K562 (cell line): ENCODE measurements around the gene POLR3GL. TPM values are rescaled to one million over a fixed set of nuclear protein-coding genes. Genes with fewer than 3 reads are reported as not detected.
A peak's percentile ranks its signal among the peaks of the same experiment; 100 is the strongest.

ENCODE experiments used
- ELF4 ChIP-seq: fragments of 450-650 bp; formaldehyde crosslinking; IDR thresholded peaks from 2 replicates; pipeline ENCODE4 v1.4.0; 2022; ENCODE audit warnings: missing genetic modification characterization
- JUN ChIP-seq, 2 experiments: sonication (generic) in 1 of 2; formaldehyde crosslinking in 1 of 2; IDR thresholded peaks; 2 replicates each; pipeline versions ENCODE4 v1.6.1 to v1.8.0; 2012 to 2022; ENCODE audit warnings: borderline replicate concordance in 2 of 2, mild to moderate bottlenecking in 2 of 2, improper control_type of control experiment in 1 of 2, low read depth in 1 of 2, low read length in 1 of 2, missing genetic modification reagents in 1 of 2
- KDM1A ChIP-seq, 2 experiments: fragments of 450-650 bp; IDR thresholded peaks; 2 replicates each; pipeline ENCODE4 v1.6.1; 2016; ENCODE audit warnings: mild to moderate bottlenecking in 2 of 2
- KLF16 ChIP-seq: IDR thresholded peaks from 2 replicates; pipeline ENCODE4 v1.6.1; 2016; ENCODE audit warnings: antibody characterized with exemption
- MCM3 ChIP-seq: fragments of 450-650 bp; IDR thresholded peaks from 2 replicates; pipeline ENCODE4 v1.6.1; 2016
- NFATC3 ChIP-seq: fragments of 450-650 bp; IDR thresholded peaks from 2 replicates; pipeline ENCODE4 v1.6.1; 2017; ENCODE audit warnings: mild to moderate bottlenecking
- PHF8 ChIP-seq: fragments of 200-600 bp; sonication (generic); IDR thresholded peaks from 2 replicates; pipeline ENCODE4 v1.6.1; 2012; ENCODE audit warnings: mixed run types, mild to moderate bottlenecking, inconsistent platforms, low read length, moderate library complexity, borderline replicate concordance
- RHOXF2B ChIP-seq: fragments of 250-450 bp; sonication (Bioruptor Pico); conservative IDR thresholded peaks from 2 replicates; pipeline ENCODE4 v1.5.1; 2021
- SMAD4 ChIP-seq: fragments of 250-450 bp; sonication (Bioruptor Pico); conservative IDR thresholded peaks from 2 replicates; pipeline ENCODE4 v1.8.0; 2021; ENCODE audit warnings: inconsistent platforms, mild to moderate bottlenecking, moderate library complexity
- YY1 ChIP-seq, 3 experiments: IDR thresholded peaks; 2 replicates each; pipeline ENCODE4 v1.6.1; 2011; ENCODE audit warnings: low read length in 2 of 3, mild to moderate bottlenecking in 2 of 3, moderate library complexity in 2 of 3, borderline replicate concordance in 1 of 3, control low read depth in 1 of 3, low read depth in 1 of 3; ENCODE audit not compliant: insufficient read depth in 3 of 3, insufficient replicate concordance in 2 of 3, control insufficient read depth in 1 of 3, insufficient read length in 1 of 3; ENCODE audit errors: extremely low read depth in 1 of 3
- ZBTB1 ChIP-seq: sonication (generic); formaldehyde crosslinking; IDR thresholded peaks from 2 replicates; pipeline ENCODE4 v1.8.1; 2023; ENCODE audit warnings: missing genetic modification reagents, low read depth, mild to moderate bottlenecking, borderline replicate concordance
- ZNF134 ChIP-seq: fragments of 250-450 bp; sonication (Bioruptor Pico); conservative IDR thresholded peaks from 2 replicates; pipeline ENCODE4 v1.4.0; 2020
- ZNF695 ChIP-seq: fragments of 450-650 bp; formaldehyde crosslinking; IDR thresholded peaks from 2 replicates; pipeline ENCODE4 v1.4.0; 2020; ENCODE audit warnings: mild to moderate bottlenecking, moderate library complexity
- polyA plus RNA-seq, 8 experiments: library from polyadenylated mRNA; depleted of rRNA in 4 of 8; stranded (reverse) in 5 of 8; unstranded in 3 of 8; fragments of >200 nt; fragmentation: Nextera tagmentation in 2 of 8; fragmentation: Illumina TruSeq in 1 of 8; extraction: Ambion mirVana in 2 of 8; extraction: Trizol in 1 of 8; gene quantifications; 2 replicates each; pipeline versions ENCODE4 v1.2.1 to v1.2.3, GENCODE V29; 2011 to 2014; ENCODE audit warnings: inconsistent platforms in 1 of 8, missing spikeins in 1 of 8
- total RNA-seq, 7 experiments: library from RNA; depleted of rRNA in 6 of 7; stranded (reverse); fragments of >200 nt in 6 of 7; fragmentation: Illumina TruSeq in 2 of 7; extraction: Trizol in 2 of 7; gene quantifications; 2 replicates each; pipeline versions ENCODE4 v1.2.1 to v1.2.3, GENCODE V29; 2011 to 2021; ENCODE audit warnings: low replicate concordance in 1 of 7
- TF ChIP-seq, protein P1 (sequence below): fragments of 250-450 bp; sonication (Bioruptor Pico); IDR thresholded peaks from 2 replicates; pipeline ENCODE4 v1.5.0; 2021; ENCODE audit warnings: mild to moderate bottlenecking, borderline replicate concordance
- TF ChIP-seq, protein P2 (sequence below): fragments of 250-450 bp; sonication (Bioruptor Pico); IDR thresholded peaks from 2 replicates; pipeline ENCODE4 v1.5.0; 2021
- TF ChIP-seq, protein P3 (sequence below): IDR thresholded peaks from 2 replicates; pipeline ENCODE4 v1.6.1; 2014; ENCODE audit warnings: antibody characterized with exemption
- TF ChIP-seq, protein P4 (sequence below): fragments of 450-650 bp; IDR thresholded peaks from 2 replicates; pipeline ENCODE4 v1.7.0; 2016; ENCODE audit warnings: borderline replicate concordance
- TF ChIP-seq, protein P5 (sequence below): IDR thresholded peaks from 2 replicates; pipeline ENCODE4 v1.6.1; 2016; ENCODE audit warnings: missing genetic modification characterization, missing compliant biosample characterization

Gene POLR3GL
- total and polyA plus RNA-seq, 9 of the 15 experiments (the other 6 are each of a cell fraction or from before 2014, with no cell fraction given), result 14.6 to 48.4 (median 38.2) TPM

DNA sequence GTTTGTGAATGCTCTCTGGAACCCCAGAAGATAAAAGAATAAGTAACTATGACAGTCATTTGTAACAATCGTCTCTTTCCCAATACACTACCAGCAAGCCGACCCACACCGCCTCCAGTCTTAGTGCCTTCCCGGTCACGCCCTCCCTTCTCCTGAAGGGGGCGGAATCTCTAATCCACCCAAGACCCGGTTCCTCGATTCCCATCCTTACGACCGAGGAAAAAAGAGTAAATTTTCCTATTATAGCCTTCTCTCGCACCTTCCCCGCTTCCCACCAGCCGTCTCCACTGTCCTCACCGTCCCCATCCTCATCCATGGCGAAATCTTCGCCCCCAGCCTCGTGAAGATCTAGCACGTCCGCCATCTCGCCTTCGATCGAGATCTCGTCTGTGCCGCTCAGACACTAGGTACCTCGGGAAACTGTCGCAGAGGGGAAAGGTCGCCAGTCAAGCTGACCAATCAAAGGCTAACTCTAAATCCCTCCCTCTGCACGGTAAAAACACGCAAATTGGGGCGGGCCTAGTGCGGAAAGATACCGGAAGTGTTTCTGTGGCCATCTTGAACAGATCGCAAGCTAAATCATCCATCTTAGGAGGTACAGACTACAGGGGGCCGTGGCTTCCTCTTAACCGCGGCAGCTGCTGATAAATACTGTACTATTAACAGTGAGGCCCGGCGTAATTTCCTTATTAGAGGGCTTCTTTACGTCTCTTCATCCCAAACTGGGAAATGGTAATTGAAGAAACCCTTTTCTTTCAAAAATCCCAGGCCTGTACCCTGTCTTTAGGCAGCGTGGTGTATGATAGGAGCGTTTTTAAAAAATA is 37.2 kb upstream of the POLR3GL start, which contains the start of gene RBM8A (continued):
- TF ChIP-seq, protein P1, sequence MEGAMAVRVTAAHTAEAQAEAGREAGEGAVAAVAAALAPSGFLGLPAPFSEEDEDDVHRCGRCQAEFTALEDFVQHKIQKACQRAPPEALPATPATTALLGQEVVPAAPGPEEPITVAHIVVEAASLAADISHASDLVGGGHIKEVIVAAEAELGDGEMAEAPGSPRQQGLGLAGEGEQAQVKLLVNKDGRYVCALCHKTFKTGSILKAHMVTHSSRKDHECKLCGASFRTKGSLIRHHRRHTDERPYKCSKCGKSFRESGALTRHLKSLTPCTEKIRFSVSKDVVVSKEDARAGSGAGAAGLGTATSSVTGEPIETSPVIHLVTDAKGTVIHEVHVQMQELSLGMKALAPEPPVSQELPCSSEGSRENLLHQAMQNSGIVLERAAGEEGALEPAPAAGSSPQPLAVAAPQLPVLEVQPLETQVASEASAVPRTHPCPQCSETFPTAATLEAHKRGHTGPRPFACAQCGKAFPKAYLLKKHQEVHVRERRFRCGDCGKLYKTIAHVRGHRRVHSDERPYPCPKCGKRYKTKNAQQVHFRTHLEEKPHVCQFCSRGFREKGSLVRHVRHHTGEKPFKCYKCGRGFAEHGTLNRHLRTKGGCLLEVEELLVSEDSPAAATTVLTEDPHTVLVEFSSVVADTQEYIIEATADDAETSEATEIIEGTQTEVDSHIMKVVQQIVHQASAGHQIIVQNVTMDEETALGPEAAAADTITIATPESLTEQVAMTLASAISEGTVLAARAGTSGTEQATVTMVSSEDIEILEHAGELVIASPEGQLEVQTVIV, result no peak
- TF ChIP-seq, protein P2, sequence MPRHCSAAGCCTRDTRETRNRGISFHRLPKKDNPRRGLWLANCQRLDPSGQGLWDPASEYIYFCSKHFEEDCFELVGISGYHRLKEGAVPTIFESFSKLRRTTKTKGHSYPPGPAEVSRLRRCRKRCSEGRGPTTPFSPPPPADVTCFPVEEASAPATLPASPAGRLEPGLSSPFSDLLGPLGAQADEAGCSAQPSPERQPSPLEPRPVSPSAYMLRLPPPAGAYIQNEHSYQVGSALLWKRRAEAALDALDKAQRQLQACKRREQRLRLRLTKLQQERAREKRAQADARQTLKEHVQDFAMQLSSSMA (CRISPR knock-in tag), result peak; percentile 68; the same call in 1 of the 2 replicates
- no peak for TF ChIP-seq ZNF695 (CRISPR knock-in tag)
- TF ChIP-seq RHOXF2B (CRISPR knock-in tag), result no peak
- TF ChIP-seq JUN (IDR thresholded peaks at IDR 0.05; ENCODE audit: borderline replicate concordance, low read depth, low read length), result no peak
- no peak for TF ChIP-seq JUN (CRISPR knock-in tag; IDR thresholded peaks at IDR 0.05; ENCODE audit: borderline replicate concordance)
- TF ChIP-seq, protein P3, sequence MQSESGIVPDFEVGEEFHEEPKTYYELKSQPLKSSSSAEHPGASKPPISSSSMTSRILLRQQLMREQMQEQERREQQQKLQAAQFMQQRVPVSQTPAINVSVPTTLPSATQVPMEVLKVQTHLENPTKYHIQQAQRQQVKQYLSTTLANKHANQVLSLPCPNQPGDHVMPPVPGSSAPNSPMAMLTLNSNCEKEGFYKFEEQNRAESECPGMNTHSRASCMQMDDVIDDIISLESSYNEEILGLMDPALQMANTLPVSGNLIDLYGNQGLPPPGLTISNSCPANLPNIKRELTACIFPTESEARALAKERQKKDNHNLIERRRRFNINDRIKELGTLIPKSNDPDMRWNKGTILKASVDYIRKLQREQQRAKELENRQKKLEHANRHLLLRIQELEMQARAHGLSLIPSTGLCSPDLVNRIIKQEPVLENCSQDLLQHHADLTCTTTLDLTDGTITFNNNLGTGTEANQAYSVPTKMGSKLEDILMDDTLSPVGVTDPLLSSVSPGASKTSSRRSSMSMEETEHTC, result no peak
- TF ChIP-seq PHF8, result peak; percentile 98
- TF ChIP-seq ELF4, result peak; percentile 81
- no peak for TF ChIP-seq MCM3
- TF ChIP-seq KLF16, result no peak
- TF ChIP-seq, protein P4, sequence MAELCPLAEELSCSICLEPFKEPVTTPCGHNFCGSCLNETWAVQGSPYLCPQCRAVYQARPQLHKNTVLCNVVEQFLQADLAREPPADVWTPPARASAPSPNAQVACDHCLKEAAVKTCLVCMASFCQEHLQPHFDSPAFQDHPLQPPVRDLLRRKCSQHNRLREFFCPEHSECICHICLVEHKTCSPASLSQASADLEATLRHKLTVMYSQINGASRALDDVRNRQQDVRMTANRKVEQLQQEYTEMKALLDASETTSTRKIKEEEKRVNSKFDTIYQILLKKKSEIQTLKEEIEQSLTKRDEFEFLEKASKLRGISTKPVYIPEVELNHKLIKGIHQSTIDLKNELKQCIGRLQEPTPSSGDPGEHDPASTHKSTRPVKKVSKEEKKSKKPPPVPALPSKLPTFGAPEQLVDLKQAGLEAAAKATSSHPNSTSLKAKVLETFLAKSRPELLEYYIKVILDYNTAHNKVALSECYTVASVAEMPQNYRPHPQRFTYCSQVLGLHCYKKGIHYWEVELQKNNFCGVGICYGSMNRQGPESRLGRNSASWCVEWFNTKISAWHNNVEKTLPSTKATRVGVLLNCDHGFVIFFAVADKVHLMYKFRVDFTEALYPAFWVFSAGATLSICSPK, result peak; percentile 66; the same call in 1 of the 2 replicates
- no peak for TF ChIP-seq ZBTB1
- no peak for TF ChIP-seq KDM1A (IDR thresholded peaks at IDR 0.05)
- TF ChIP-seq, protein P5, sequence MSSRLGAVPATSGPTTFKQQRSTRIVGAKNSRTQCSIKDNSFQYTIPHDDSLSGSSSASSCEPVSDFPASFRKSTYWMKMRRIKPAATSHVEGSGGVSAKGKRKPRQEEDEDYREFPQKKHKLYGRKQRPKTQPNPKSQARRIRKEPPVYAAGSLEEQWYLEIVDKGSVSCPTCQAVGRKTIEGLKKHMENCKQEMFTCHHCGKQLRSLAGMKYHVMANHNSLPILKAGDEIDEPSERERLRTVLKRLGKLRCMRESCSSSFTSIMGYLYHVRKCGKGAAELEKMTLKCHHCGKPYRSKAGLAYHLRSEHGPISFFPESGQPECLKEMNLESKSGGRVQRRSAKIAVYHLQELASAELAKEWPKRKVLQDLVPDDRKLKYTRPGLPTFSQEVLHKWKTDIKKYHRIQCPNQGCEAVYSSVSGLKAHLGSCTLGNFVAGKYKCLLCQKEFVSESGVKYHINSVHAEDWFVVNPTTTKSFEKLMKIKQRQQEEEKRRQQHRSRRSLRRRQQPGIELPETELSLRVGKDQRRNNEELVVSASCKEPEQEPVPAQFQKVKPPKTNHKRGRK (tag), result no peak
- peak; percentile 90 for TF ChIP-seq SMAD4 (CRISPR knock-in tag)
- no peak; the same call in 1 of the 2 replicates for TF ChIP-seq NFATC3
- peak; percentile 83 to 98 (median 98) for TF ChIP-seq YY1 (IDR thresholded peaks at IDR 0.05; ENCODE audit: borderline replicate concordance in 1 of 3, control insufficient read depth in 1 of 3, extremely low read depth in 1 of 3, insufficient read depth in 3 of 3, insufficient read length in 1 of 3, insufficient replicate concordance in 2 of 3, low read depth in 1 of 3, low read length in 2 of 3)
- no peak for TF ChIP-seq ZNF134 (CRISPR knock-in tag)
